HepG2 (cell line): ENCODE measurements around the gene PPP1R13B. TPM values are rescaled to one million over a fixed set of nuclear protein-coding genes. Genes with fewer than 3 reads are reported as not detected.

ENCODE experiments used
- ATAC-seq: fragments of 200-7000 bp; cut with Tn5 transposase; 3 replicates; pipeline ENCODE4 v1.9.1; 2020; ENCODE audit warnings: mild to moderate bottlenecking, moderate library complexity
- BruUV-seq: library from RNA; stranded (reverse); fragments of 400-500 nt; replicated peaks from 2 replicates; lab custom pipeline; 2021; lab: Mats Ljungman, UMichigan
- CTCF ChIA-PET: fragments of 300-600 bp; formaldehyde crosslinking; extraction: SDS; loops from one replicate; lab custom pipeline; 2021; ENCODE audit warnings: low total read pairs, inconsistent platforms, low intra/inter-chr PET ratio; lab: Yijun Ruan, JAX
- POLR2A ChIA-PET: fragments of 350-600 bp; sonication (Branson Sonifier 250); formaldehyde crosslinking; loops from one replicate; lab custom pipeline; 2020; ENCODE audit warnings: antibody characterized with exemption, inconsistent platforms; lab: Yijun Ruan, JAX
- DNase-seq: peaks from one replicate; pipeline ENCODE4 v3.0.0-alpha.2; 2015; ENCODE audit warnings: low spot score
- FAIRE-seq: peaks from 3 replicates; lab custom pipeline; 2011; peaks lifted over from hg19 to GRCh38; lab: Jason Lieb, UNC
- H2AFZ ChIP-seq: one replicate; pipeline ENCODE4 v1.6.1; 2011; ENCODE audit warnings: low read length, inconsistent platforms
- H3K27ac ChIP-seq: fragments of 300-600 bp; 3 replicates; pipeline ENCODE4 v1.8.0; 2011; ENCODE audit warnings: mixed run types, mild to moderate bottlenecking, mixed read lengths, low read length, inconsistent platforms; ENCODE audit not compliant: insufficient read depth; ENCODE audit errors: extremely low read length
- H3K27me3 ChIP-seq, 2 experiments: fragments of 200-600 bp in 1 of 2; 2 replicates in 1 of 2; 3 replicates in 1 of 2; pipeline versions ENCODE4 v1.6.0 to v1.8.0; 2011; ENCODE audit warnings: low read length in 2 of 2, mild to moderate bottlenecking in 2 of 2, moderate library complexity in 2 of 2, inconsistent platforms in 1 of 2; ENCODE audit not compliant: insufficient read depth in 2 of 2, control insufficient read depth in 1 of 2
- H3K36me3 ChIP-seq, 2 experiments: fragments of 200-600 bp in 1 of 2; replicated peaks in 1 of 2; 2 replicates in 1 of 2; 3 replicates in 1 of 2; pipeline versions ENCODE4 v1.5.1 to v1.8.0; 2011; ENCODE audit warnings: low read length in 2 of 2, inconsistent platforms in 1 of 2; ENCODE audit not compliant: insufficient read depth in 2 of 2, control insufficient read depth in 1 of 2
- H3K4me1 ChIP-seq: 2 replicates; pipeline ENCODE4 v1.5.1; 2012; ENCODE audit warnings: low read length, inconsistent platforms; ENCODE audit not compliant: insufficient read depth
- H3K4me2 ChIP-seq: 2 replicates; pipeline ENCODE4 v1.6.0; 2011; ENCODE audit warnings: low read depth, low read length, inconsistent platforms
- H3K4me3 ChIP-seq, 3 experiments: fragments of 200-600 bp in 1 of 3; sonication (generic), shearing (Covaris generic) in 1 of 3; replicated peaks in 1 of 3; 2 replicates each; pipeline ENCODE4 v1.5.1; 2011 to 2016; ENCODE audit warnings: low read length in 3 of 3, inconsistent platforms in 2 of 3, low read depth in 2 of 3, mild to moderate bottlenecking in 2 of 3, control low read depth in 1 of 3, mixed read lengths in 1 of 3; ENCODE audit not compliant: insufficient read depth in 1 of 3
- H3K79me2 ChIP-seq: one replicate; pipeline ENCODE4 v1.6.1; 2011; ENCODE audit warnings: low read length, inconsistent platforms; ENCODE audit not compliant: insufficient read depth
- H3K9ac ChIP-seq: 2 replicates; pipeline ENCODE4 v1.6.0; 2011; ENCODE audit warnings: mild to moderate bottlenecking, low read depth, low read length, inconsistent platforms; ENCODE audit not compliant: insufficient read depth
- H3K9me3 ChIP-seq: 2 replicates; pipeline ENCODE4 v1.5.1; 2012; ENCODE audit warnings: mild to moderate bottlenecking, low read length
- H4K20me1 ChIP-seq: 2 replicates; pipeline ENCODE4 v1.6.0; 2011; ENCODE audit warnings: inconsistent platforms, mild to moderate bottlenecking, low read length, moderate library complexity; ENCODE audit not compliant: insufficient read depth
- CHD2 ChIP-seq: IDR thresholded peaks from 2 replicates; pipeline ENCODE4 v1.6.1; 2011; ENCODE audit warnings: low read depth, low read length, improper control_type of control experiment
- CTCF ChIP-seq: sonication (generic); formaldehyde crosslinking; IDR thresholded peaks from 2 replicates; pipeline ENCODE4 v1.5.0; 2020; ENCODE audit warnings: mild to moderate bottlenecking, missing genetic modification reagents, moderate library complexity
- HNRNPLL ChIP-seq: fragments of 200-400 bp; formaldehyde crosslinking; IDR thresholded peaks from 2 replicates; pipeline ENCODE4 v1.6.1; 2017; ENCODE audit warnings: mild to moderate bottlenecking, low read depth, low read length; ENCODE audit not compliant: poor library complexity, severe bottlenecking
- KDM2A ChIP-seq: sonication (generic); formaldehyde crosslinking; IDR thresholded peaks from 2 replicates; pipeline ENCODE4 v1.4.0; 2020; ENCODE audit warnings: low read depth, missing genetic modification reagents, borderline replicate concordance
- MLX ChIP-seq: IDR thresholded peaks from 2 replicates; pipeline ENCODE4 v1.6.1; 2016
- NFKB2 ChIP-seq: sonication (generic); formaldehyde crosslinking; IDR thresholded peaks from 2 replicates; pipeline ENCODE4 v1.4.0; 2020; ENCODE audit warnings: missing genetic modification reagents, borderline replicate concordance
- PHF5A ChIP-seq: IDR thresholded peaks from one replicate; pipeline ENCODE4 v1.6.1; 2018; ENCODE audit warnings: low read depth, missing genetic modification reagents; ENCODE audit not compliant: unreplicated experiment
- REXO4 ChIP-seq: sonication (generic); formaldehyde crosslinking; IDR thresholded peaks from 2 replicates; pipeline ENCODE4 v1.8.0; 2022; ENCODE audit warnings: missing genetic modification reagents, mild to moderate bottlenecking, borderline replicate concordance
- SP1 ChIP-seq, 2 experiments: fragments of 450-650 bp in 1 of 2; sonication (generic) in 1 of 2; formaldehyde crosslinking in 1 of 2; IDR thresholded peaks; 2 replicates each; pipeline versions ENCODE4 v1.4.0 to v1.6.1; 2016 to 2020; ENCODE audit warnings: missing genetic modification reagents in 1 of 2
- ZBTB42 ChIP-seq: sonication (generic); formaldehyde crosslinking; IDR thresholded peaks from 2 replicates; pipeline ENCODE4 v1.5.0; 2020; ENCODE audit warnings: mild to moderate bottlenecking, missing genetic modification reagents
- ZFP37 ChIP-seq: sonication (generic); formaldehyde crosslinking; IDR thresholded peaks from 2 replicates; pipeline ENCODE4 v1.4.0; 2020; ENCODE audit warnings: missing genetic modification reagents, borderline replicate concordance
- ZMAT5 ChIP-seq: sonication (generic); formaldehyde crosslinking; IDR thresholded peaks from 2 replicates; pipeline ENCODE4 v1.5.0; 2020; ENCODE audit warnings: mild to moderate bottlenecking, low read depth, missing genetic modification reagents, borderline replicate concordance
- ZNF205 ChIP-seq: IDR thresholded peaks from 2 replicates; pipeline ENCODE4 v1.6.1; 2018; ENCODE audit warnings: missing biosample characterization, missing genetic modification reagents
- ZNF564 ChIP-seq: sonication (generic); formaldehyde crosslinking; IDR thresholded peaks from 2 replicates; pipeline ENCODE4 v1.8.1; 2023; ENCODE audit warnings: mild to moderate bottlenecking, missing genetic modification reagents
- whole genome bisulfite sequencing: methylation state at CpG from one replicate; pipeline ENCODE4 v1.1.6; 2017; ENCODE audit warnings: low lambda C conversion rate; 5-methylcytosine and 5-hydroxymethylcytosine counted together
- in situ Hi-C: cut with HindIII; loops from 2 replicates; pipeline ENCODE4 v1.10.0; 2017; ENCODE audit warnings: low pct_unique_long_range_greater_than_20kb; ENCODE audit not compliant: extremely low pct_ligation_motif_present
- intact Hi-C: fragments of 100-400 bp; cut with micrococcal nuclease; formaldehyde crosslinking; loops from one replicate; pipeline ENCODE4 v1.10.0; 2022; ENCODE audit not compliant: unreplicated experiment
- polyA plus RNA-seq, 8 experiments: library from polyadenylated mRNA; depleted of rRNA in 3 of 8; stranded (reverse) in 7 of 8; unstranded in 1 of 8; fragments of >200 nt; fragmentation: Illumina TruSeq in 4 of 8; extraction: Trizol in 4 of 8; gene quantifications; 2 replicates each; pipeline versions ENCODE4 v1.2.1 to v1.2.3, GENCODE V29; 2011 to 2016; ENCODE audit warnings: low read depth in 4 of 8, missing spikeins in 1 of 8, mixed read lengths in 1 of 8; ENCODE audit not compliant: insufficient read depth in 1 of 8
- total RNA-seq, 5 experiments: library from RNA; depleted of rRNA; stranded (reverse); fragments of >200 nt; fragmentation: Illumina TruSeq; extraction: Trizol; gene quantifications; 2 replicates each; pipeline ENCODE4 v1.2.3, GENCODE V29; 2016; ENCODE audit warnings: low read depth in 1 of 5

Gene PPP1R13B
- total and polyA plus RNA-seq, 2 of the 13 experiments (the other 11 are each of a cell fraction or from before 2014, with no cell fraction given) = 4.6 to 9.4 TPM

- POLR2A ChIA-PET = no interaction called here
- peaks cover 0 to 8% of the 10 kb centered on the region in 2 experiments; a peak in 1 of 5 replicates for H3K36me3 ChIP-seq
- DNase-seq (no peak), ATAC-seq (no peak), FAIRE-seq (no peak)
- in situ Hi-C loops (no loop called here), intact Hi-C loops (no loop called here)
- no peaks in the 10 kb centered on the region for H3K27me3 ChIP-seq
- peaks cover 57% of the 10 kb centered on the region for H3K79me2 ChIP-seq
- no peak for TF ChIP-seq KDM2A (CRISPR knock-in tag)
- no peak overlapping the region for H2AFZ ChIP-seq
- H3K4me2 ChIP-seq = no peak overlapping the region
- H3K4me1 ChIP-seq = peaks cover 20% of the 10 kb centered on the region
- BruUV-seq = no TSS peak
- H3K4me3 ChIP-seq = no peak overlapping the region
- no peaks in the 10 kb centered on the region; the same call in 1 of the 2 replicates for H4K20me1 ChIP-seq
- no peaks in the 10 kb centered on the region for H3K9me3 ChIP-seq
- no peak overlapping the region for H3K27ac ChIP-seq
- no peak overlapping the region for H3K9ac ChIP-seq
- WGBS = 94% methylated on average over 2 of the region's 2 CpGs
- CTCF ChIA-PET = no interaction called here
Measured at GRCh38 chr14:103840014-103840413, 7.4 kb downstream of the PPP1R13B start.

- ATAC-seq = no peak
- Histone ChIP-seq H4K20me1 (no peaks in the 10 kb centered on the region; the same call in 1 of the 2 replicates), H3K36me3 (peaks cover 0 to 8% of the 10 kb centered on the region in 2 experiments; a peak in 1 of 5 replicates), H2AFZ (no peak overlapping the region), H3K4me2 (no peak overlapping the region), H3K27me3 (no peaks in the 10 kb centered on the region), H3K9me3 (no peaks in the 10 kb centered on the region), H3K4me3 (no peak overlapping the region), H3K9ac (no peak overlapping the region), H3K4me1 (peaks cover 16% of the 10 kb centered on the region), H3K79me2 (peaks cover 57% of the 10 kb centered on the region), H3K27ac (no peak overlapping the region)
- in situ Hi-C loops = no loop called here
- no TSS peak for BruUV-seq
- DNase-seq = no peak
- POLR2A ChIA-PET = no interaction called here
- no peak for FAIRE-seq
- CTCF ChIA-PET = no interaction called here
- WGBS = 93% methylated on average over 1 of the region's 1 CpG
- intact Hi-C loops = no loop called here
- no peak for TF ChIP-seq ZNF564 (CRISPR knock-in tag)
- no peak for TF ChIP-seq NFKB2 (CRISPR knock-in tag)
- no peak for TF ChIP-seq ZNF205 (CRISPR knock-in tag)
- TF ChIP-seq ZBTB42 (CRISPR knock-in tag) = no peak
- no peak for TF ChIP-seq CHD2
- no peak for TF ChIP-seq MLX (CRISPR knock-in tag)
- TF ChIP-seq PHF5A = no peak
- no peak for TF ChIP-seq ZMAT5 (CRISPR knock-in tag)
- TF ChIP-seq CTCF = no peak
- no peak for TF ChIP-seq REXO4 (CRISPR knock-in tag)
- TF ChIP-seq SP1 (IDR thresholded peaks at IDR 0.05) = no peak
- TF ChIP-seq SP1 (CRISPR knock-in tag; IDR thresholded peaks at IDR 0.05) = no peak
- TF ChIP-seq ZFP37 (CRISPR knock-in tag) = no peak
- no peak for TF ChIP-seq HNRNPLL
Measured at GRCh38 chr14:103839579-103839978, 7.8 kb downstream of the PPP1R13B start.
